Activated CD4-positive, alpha-beta T cell treated with anti-CD3 and anti-CD28 coated beads, Interleukin-2, amount 50 U/mL, for 16 hours (primary cell): ENCODE measurements around the gene RDH5.

Experiments used
- DNase-seq: peaks from one replicate; pipeline ENCODE4 v3.0.0-alpha.2; 2020

The RDH5 gene

DNA sequence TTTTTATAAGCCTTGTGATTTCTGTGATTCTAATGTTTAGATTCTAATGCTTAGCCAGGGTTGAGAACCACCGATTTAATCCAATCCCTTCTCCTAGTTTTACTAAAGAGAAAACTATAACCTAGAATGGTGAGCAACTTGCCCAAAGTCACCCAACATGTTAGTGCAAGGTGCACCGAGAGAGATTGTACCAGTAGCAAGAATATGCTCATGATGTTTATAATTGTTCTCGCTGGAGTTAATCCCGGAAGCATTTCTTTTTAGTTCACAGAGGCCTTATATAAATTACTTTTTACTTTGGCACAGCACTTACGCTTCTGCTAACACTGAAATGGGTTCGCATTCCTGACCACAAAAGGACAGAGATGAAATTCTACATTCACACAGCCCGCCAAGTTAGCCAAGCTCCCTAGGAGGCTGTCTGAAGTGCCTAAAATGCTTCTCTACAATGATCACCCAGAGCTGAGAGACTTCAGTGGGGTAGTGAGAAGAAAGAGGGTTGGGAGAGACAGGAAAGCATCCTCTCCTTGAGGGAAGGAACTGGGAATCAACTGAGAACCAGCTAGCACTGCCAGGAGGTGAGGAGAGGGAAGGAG is 4.9 kb upstream of the RDH5 start:
- no peak for DNase-seq

DNA sequence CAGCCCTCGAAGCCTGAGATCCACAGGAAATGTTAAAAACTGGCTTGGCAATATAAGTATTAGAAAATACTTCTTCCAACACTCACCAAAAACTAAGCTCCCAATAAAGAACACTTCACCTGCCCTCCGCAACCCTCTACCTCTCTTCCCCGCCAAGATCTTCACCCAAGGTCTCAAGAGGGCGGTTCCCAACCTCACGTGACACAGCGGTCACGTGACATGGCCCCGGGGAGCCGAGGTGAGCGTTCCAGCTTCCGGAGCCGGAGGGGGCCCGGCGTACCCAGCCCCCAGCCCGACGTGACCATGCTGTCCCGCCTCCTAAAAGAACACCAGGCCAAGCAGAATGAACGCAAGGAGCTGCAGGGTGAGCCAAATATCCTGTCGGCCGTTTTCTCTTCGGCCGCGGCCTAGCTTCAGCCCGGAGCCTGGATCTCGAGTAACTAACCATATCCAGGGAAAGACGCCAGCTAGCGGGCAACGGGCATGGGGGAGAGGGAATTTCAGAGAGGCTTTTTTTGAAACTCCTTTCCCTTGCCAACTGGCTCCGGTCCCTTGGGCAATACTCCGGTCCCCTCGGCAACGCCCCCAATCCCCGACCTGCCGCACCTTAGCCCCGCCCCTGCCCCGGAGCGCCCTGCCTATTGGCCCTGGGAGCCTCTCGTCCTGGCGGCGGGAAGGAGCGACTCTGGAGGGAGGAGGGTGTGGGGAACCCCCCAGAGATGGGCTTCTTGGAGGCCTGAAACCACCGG is 4.2 kb upstream of the RDH5 start, which contains the start of gene BLOC1S1:
TSS of gene BLOC1S1 (plus strand) at position 214 of the 749 bp plus-strand sequence. CDS start at position 220, 6 bp downstream.
- peak; percentile 96 for DNase-seq

DNA sequence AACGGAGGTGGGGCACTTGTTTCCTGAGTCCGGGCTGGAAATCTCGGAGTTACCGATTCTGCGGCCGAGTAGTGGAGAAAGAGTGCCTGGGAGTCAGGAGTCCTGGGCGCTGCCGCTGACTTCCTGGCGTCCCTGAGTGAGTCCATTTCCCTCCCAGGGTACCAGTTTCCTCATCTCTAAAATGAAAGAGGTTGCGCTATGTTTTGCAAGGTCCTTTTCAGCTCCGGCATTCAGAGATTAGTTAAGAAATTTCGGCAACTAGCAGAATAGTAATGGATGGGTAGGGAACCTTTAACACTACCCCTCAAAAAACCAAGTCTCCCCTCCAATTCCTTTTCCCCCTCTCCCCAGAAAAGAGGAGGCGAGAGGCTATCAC is 3.6 kb upstream of the RDH5 start:
- DNase-seq: no peak

DNA sequence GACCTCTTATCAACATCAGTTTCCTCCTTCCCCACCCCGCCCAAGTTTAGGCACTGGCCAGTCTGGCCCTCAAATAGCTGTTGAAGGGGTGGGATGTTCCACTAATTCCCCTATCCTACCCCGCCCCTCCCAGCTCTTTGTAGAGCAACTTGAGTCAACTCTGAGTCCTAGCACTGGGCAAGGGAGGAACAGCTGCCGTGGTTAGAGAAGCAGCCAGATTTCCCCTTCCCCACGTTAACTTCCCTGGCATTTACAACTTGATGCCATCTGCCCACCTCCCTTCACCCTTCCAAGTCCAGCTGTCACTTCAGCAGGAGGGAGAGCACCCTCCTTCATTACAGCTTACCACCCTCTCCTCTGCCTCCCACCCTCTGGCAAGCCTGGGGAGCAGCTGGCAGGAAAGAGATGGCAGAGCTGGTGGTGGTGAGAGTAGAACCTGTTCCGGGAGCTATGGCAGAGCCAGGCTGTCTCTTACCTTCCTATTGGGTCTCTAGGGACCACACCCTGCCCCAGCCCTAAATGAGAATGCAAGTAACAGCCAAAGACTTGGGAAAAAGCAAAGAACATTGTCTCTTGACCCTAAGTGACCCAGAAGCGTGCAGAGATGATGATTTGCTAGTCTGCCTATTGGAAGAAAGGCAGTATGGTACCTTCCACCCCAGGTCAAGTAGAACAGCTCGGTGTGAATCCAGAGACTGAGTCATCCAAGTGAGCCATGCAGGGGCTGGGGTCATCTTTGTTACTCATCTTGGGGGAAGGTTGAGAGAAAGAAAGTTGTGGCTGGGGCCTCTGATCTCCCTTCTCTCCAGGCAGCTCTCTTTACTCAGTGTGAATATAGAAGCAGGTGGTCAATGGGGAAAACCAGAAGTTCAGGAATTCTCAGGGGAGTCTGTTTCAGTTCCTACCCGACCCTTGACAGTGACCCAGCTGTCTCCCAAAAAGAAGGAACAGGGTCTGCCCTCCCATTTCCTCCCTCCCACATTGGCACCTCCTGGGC is 2.9 kb upstream of the RDH5 start:
- peak; percentile 39 for DNase-seq

DNA sequence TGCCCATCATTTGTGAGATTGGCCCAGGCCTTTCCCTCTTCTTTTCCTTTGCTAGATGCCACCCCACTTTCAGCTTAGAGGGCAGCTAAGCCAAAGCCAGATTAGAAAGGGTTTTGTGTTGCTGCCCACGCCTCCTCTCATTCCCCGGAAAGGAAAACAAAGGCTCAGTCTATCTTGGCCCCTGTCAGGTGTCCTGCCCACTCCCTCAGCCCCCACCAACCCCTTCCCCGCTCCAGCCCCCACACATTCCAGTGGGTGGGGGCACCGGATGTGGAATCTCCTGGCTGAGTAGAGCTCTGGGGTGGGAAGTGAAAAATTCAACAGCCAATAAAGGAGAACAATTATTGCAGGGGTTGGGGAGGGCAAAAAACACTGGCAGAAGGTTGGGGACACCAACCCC is 2.2 kb upstream of the RDH5 start:
- no peak for DNase-seq

DNA sequence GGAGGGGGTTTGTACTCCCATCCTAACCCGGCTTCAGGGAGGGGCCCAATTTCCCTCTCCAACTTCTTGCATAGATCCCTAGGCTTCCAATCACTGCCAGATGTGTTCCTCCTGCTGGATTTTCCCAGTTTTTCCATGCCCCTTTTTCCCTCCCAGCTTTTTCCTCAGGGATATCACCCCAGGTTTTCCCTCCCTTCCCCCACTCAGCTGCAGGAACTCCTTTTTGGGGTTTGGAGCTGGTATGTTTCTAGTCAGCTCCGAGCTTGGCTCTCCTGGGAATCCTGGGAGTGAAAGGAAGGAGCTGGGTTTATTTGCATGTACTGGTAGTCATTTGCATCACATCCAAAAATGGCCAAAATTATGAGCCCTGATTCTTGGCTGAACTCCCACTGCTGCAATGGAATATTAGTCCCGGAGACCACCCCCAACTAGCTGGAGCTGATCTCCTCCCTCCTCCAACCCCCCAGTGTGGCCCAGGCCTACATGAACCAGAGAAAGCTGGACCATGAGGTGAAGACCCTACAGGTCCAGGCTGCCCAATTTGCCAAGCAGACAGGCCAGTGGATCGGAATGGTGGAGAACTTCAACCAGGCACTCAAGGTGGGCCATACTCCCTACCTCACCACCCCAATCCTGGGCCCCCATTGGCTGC is 1.4 kb upstream of the RDH5 start:
- no peak for DNase-seq

DNA sequence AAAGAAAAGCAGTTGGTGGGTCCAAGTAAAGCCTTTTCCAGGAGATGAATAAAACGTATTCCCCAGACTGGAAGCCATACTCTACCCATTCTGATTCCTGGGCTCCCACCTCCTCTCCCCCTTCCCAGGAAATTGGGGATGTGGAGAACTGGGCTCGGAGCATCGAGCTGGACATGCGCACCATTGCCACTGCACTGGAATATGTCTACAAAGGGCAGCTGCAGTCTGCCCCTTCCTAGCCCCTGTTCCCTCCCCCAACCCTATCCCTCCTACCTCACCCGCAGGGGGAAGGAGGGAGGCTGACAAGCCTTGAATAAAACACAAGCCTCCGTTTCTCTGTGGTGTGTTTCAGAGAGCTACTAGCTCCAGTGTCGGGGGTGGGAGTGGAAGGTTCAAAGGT is 822 bp upstream of the RDH5 start:
- no peak for DNase-seq

DNA sequence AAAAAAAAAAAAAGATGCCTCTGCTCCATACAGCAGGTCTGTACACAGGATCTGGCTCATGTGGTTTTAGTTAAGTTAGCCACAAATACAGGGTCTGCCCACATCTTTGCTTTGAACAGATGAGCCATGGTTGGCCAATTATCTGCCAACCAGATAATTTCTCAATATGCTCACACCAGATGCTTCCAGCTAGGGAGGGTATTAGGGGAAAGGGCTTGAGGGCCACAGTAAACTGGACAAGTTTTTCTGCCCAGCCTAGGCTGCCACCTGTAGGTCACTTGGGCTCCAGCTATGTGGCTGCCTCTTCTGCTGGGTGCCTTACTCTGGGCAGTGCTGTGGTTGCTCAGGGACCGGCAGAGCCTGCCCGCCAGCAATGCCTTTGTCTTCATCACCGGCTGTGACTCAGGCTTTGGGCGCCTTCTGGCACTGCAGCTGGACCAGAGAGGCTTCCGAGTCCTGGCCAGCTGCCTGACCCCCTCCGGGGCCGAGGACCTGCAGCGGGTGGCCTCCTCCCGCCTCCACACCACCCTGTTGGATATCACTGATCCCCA is 776 bp downstream of the RDH5 start:
- DNase-seq: no peak

DNA sequence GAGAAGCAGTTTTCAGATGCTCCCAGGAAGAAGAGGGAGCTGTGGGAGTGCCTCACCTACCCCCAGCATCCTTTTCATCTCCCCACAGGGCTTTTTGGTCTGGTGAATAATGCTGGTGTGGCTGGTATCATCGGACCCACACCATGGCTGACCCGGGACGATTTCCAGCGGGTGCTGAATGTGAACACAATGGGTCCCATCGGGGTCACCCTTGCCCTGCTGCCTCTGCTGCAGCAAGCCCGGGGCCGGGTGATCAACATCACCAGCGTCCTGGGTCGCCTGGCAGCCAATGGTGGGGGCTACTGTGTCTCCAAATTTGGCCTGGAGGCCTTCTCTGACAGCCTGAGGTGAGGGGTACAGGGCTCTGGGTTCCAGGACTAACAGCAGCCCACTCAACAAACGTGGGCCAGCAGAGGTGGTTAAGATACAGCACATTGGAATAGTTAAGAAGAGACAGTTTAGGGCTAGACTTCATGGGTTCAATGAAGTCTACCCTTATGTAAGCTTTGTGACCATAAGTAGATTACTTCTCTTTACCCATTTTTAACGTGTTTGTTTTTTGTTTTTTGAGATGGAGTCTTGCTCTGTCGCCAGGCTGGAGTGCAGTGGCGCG is 1.5 kb downstream of the RDH5 start:
- no peak for DNase-seq

DNA sequence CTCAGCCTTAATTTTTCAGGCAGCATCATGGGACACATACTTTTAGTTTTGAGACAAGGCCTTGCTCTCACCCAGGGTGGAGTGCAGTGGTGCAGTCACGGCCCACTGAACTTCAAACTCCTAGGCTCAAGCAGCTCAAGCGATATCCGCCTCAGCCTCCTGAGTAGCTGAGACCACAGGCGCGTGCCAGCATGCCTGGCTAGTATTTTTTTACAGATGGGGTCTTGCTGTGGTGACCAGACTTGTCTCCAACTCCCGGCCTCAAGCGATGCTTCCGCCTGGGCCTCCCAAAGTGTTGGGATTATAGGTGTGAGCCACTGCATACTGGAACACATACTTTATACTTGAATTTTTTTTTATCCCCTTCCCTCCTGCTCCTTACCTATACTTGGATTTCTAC is 2.8 kb downstream of the RDH5 start:
- no peak for DNase-seq

DNA sequence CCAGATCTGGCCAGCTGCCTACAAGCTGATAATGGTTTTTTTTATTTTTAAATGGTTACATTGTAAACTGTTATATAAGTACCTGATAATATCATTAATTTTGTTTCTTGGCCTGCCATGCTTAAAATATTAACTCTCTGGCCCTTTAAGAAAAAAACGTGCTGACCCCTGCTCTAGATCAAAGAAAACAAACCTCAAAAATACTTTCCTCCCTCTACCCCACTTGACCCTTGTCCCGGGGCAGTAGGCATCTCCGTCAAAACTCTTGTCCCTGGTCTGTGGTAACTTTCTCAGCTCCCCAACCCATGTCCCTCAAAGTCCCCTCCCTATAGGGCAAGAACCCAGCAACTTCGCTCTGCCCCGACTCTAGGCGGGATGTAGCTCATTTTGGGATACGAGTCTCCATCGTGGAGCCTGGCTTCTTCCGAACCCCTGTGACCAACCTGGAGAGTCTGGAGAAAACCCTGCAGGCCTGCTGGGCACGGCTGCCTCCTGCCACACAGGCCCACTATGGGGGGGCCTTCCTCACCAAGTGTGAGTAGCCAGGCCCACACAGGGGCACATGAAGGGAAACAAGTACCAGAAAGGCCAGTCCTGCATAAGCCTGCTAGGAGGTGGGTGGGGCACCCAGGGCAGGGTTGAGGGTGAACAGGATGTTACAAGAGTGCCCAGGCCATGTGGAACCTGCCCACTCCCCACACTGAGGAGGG is 3.5 kb downstream of the RDH5 start:
- DNase-seq: no peak

DNA sequence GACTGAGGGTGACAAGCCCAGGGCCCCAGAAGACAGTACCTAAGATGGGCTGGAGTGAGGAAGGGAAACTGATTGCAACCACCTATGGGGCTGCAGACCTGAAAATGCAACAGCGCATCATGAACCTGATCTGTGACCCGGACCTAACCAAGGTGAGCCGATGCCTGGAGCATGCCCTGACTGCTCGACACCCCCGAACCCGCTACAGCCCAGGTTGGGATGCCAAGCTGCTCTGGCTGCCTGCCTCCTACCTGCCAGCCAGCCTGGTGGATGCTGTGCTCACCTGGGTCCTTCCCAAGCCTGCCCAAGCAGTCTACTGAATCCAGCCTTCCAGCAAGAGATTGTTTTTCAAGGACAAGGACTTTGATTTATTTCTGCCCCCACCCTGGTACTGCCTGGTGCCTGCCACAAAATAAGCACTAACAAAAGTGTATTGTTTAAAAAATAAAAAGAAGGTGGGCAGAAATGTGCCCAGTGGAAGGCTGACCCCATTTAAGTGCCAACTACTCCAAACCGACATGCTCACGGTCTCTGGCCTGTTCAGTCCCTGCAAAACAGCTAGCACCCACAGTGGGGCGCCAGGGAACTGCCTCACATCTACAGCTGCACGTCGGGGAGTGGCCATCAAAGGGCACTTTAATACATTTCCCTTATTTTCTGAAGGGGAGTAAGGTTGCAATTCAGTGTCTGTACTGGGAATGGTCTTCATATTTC is 4.2 kb downstream of the RDH5 start:
- peak; percentile 68 for DNase-seq

DNA sequence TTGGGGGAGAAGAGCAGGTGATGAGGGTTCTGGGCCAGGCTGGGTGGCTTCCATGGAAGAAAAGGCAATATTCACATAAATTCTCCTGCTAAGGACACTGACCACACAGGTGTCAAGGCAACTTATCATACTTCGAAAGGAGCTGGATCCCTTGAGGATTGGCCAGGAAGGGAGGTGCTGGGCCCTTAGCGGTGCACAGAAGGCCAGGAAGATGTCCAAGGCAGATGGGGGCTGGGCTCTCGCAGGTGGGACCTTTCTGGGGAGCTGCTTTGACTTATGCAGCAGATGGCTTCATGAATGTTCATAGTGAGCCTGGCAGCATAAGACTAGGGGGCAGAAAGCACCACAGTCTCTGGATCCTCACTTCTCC is 4.7 kb downstream of the RDH5 start:
- DNase-seq: no peak

DNA sequence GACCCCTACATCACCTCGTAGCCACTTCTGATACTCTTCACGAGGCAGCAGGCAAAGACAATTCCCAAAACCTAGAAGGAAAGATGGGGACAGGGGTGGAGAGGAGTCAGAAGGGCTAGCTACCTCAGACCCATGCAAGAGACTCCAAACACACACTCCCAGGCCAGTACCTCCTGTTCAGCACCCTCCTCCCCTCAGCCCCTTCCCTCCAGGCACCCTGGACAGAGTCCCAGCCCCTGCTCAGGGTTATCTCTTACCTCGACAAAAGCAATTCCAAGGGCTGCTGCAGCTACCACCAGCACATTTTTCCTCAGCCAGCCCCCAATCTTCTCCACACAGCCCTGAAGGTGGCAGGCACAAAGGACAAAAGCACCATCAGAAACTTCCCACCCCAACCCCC is 5.4 kb downstream of the RDH5 start:
- no peak for DNase-seq

DNA sequence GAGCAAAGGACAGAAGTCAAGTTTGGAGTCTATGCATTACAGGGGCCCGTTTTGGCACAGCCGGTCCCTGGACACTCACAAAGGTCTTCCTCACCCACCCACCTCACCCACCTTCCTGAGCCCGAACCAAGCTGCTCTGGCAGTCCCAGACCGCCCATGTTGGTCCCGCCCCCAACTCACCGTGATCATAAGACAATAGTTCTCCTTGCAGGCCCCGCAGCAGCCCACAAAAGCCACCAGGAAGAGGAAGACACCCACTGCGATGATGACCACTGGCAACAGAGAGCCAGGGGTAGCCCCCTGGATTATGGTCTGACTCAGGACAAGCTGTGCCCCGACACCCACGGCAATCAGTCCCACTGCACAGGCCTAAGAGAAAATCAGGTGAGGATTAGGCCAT is 6.8 kb downstream of the RDH5 start:
- DNase-seq: no peak

DNA sequence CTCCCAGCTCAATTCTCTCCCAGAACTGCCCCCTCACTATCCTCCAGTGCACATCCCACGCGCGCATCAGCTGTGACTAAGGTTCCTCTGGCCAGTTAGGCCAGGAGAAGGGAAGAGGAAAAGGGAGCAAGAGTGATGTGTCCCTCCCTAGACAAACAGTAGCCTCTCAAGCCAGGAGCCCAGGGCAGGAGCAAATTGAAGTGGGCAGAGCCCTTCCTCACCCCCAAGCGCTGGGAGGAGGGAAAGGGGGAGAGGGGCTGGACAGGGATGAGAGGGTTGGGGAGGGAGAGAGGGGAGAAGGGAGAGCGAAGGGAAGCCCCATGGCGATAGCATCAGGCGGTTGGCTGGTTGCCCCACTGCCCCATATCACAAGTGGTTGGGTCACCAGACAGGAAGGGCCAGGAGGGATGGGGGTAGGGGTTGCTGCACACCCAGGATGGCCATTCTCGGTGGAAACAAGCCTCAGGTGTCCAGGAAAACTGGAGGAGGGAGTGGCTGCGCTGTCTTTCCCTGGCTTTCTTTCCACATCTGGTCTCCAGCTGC is 7.5 kb downstream of the RDH5 start:
- DNase-seq: no peak

DNA sequence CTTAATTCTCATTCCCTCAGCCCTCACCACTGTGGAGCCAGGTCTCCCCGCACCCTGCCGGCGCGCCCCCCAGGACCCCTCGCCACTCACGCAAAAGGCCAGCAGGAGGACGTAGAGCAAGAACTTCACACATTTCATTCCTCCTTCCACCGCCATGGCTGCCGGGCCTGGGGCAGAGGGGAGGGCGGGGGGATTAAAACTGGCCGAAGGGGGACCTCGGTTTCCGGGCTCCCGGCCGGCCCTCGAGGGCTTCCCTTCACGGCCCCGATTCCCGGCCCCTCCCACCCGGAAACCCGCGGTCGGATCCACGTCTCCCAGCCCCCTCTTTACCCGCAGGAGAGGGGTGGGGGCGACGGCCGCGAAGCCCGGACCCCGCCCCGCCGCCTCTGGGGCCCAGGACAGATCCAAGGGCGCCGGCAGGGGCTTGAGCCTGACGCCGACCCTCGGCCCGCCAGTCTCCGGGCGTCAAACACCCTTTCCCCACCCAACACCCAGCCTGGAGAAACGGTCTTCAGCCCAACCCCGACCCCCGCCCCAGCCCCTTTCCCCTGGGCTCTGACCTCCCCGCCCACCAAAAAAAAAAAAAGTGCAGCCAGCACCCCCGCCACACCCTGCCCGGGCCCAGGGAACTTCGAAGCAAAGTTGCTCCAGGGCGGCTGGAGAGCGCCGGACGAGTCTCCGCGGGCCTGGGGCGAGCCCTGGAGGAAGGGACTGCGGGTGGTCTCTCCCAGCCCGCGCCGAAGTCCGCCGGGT is 8.2 kb downstream of the RDH5 start:
- no peak for DNase-seq

DNA sequence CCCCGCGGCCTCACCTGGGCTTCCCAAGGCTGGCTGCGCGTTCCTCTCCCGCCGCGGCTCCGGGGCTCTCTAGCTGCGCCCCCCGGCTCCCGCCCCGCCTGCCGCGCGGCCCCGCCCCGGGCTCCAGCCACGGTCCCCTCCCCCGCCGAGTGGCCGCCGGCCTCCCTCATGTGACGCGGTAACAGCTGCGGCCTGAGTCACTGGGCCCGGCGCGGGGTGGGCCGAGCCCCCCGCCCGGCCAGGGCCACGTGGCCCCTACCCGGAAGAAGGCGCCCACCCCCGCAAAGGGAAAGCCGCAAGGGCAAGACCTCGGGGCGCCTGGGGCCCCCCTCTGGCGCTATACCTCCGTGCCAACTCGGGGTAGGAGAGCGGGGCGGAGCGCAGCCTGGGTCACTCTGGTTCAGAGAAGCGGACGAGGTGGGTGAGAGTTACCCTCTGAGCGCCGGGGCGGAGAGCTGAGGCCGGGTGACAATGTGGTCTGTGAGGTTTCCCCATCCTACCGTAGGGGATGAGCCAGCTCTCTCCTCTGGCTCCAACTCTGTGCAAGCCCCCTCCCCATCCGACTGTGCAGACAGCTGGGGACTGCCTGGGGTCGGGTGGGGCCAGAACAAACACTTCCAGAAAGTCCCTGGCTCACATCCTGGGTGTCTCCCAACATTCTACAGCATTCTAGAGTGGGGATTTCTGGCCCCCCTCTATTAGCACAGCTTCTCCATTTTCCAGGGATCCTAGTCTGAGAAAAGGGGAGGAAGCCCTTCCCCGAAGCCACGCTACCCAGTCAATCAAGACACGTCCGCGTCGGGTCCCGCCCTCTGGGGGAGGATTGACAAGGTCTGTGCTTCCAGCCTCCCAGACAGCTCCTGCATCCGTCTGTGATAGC is 9.0 kb downstream of the RDH5 start, which contains the start of gene CD63:
TSS of gene CD63 (minus strand) at position 71 of the 880 bp plus-strand sequence. CDS start 668 bp downstream, outside the sequence.
- DNase-seq: peak; percentile 76
